HG03196 (cell line): ENCODE data around the gene PRPF19.

Experiments used
- ATAC-seq: cut with Tn5 transposase; IDR thresholded peaks from one replicate; pipeline ENCODE4 v1.9.1; 2021; ENCODE audit not compliant: unreplicated experiment

Gene PRPF19

DNA sequence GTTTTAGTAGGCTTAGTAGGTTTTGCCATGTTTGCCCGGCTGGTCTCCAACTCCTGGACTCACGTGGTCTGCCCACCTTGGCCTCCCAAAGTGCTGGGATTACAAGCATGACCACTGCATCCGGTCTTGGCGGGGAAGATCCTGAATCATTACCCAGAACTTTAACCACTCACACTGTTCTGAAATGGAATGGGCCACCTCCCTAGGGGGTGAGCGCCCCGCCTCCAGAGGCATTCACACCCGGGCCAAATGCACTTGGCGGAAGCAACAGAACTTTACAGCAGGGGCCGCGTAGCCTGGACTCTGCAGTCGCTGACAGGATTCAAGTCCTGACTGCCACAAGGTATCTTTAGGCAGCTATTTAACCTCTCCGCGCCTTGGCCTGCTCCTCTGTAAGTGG lies 59.1 kb downstream of the PRPF19 start:
- ATAC-seq, result no peak

DNA sequence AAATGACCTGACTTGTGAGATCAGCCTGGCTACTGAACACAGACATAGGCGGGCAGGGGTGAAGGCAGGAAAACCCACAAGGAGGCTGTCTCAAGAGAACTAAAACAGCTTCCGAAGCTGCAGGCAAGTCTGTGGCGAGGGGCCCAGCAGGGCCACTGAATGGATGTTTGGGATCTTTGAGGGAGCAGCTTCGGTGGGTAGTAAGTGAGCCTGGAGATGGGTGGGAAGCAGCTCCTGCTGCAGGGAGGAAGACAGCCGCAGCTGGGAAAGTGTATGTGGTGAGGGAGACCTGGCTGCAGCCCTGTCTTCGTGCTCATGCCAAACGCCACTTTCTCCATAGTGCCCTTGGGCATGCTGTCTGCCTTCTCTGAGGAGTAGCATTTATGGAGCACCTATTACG lies 61.0 kb downstream of the PRPF19 start:
- no peak for ATAC-seq

DNA sequence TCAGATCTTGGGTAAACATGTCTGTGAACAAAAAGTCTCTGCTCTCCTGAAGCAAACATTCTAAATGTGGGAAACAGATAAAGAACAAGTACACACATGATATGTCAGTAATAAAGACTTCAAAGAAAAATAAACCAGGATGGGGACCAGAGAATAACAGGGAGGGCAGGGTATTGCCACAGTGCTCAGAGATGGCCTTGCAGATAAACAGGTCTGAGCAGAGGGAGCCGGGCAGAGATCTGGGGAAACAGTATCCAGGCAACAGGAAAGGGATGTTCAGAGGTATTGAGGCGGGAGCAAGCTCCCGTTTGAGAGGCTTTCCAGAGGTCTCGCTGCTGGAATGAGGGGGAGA lies 61.5 kb downstream of the PRPF19 start:
- ATAC-seq, result no peak

DNA sequence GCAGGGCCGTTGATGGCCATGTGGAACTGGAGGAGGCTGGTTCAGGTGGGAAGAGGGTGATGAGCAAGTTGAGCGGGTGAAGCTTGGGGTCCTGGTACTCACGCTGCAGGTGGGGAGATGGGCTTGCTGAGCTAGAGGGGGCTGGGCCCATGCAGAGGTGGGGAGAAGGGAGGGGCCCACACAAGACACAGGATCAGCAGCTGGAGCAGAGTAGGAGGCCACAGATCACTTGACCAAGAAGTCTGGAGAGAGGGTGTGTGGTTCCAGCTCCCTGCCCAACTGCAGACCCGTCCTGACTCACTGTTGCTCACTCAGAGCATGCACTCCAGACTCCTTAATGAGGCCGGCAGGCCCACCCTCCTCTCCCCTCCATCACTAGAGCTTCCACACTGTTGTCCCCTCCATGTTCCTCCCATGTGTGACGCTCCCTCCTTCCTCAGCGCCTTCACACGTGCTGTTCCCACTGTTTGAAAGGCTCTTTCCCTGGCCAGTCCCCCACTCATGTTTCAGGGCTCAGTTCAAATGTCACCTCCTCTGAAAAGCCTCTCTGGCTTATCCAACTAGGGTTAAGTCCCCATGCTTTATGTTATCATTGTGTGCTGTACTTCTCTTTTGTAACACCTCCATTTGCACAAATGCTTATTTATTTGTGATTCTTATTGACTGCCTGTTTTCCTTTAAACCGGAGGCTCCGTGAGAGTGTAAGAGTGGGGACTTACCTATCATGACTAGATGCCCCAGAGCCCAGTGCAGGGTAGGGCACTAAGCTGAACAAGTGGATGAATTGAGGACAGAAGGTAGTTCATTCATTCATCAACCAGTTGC lies 62.1 kb downstream of the PRPF19 start:
- ATAC-seq, result no peak

DNA sequence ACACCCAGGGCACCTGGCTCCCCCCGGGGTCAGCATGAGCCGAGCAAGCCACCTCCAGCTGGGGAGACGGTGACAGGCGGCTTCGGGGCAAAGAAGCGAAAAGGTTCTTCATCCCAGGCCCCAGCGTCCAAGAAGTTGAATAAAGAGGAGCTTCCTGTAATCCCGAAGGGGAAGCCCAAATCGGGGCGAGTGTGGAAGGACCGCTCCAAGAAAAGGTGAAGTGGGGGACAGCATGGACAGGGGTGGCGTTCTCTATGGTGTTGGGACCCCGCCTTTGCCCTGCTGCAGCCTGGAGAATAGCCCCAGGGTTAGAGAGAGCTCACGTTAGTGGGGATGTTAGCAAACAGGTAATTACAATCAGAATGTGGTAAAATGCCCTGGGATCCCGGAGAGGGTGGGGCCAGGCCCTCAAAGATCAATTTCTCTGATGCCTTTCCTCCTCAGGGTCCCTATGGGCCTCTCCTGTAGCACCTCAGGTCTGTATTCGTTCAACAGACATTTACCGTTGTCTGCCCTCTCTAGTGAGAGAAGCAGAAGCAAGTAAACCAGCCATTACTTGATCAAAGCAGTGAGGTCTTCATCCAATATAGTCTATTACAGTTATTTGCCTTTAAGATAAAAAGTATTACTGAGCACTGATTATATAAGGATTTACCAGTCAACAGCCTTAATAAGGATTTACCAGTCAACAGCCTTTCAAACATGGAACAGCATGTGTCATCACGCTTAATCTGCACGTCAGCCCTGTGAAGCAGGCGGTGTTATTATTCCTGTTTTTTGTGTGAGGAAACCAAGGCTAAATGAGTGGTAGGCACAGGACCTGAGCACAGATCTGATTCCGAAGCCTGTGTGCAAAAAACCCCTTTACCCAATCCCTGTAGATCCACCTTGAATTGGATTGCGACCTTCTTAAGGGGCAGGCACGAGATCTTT lies 63.5 kb downstream of the PRPF19 start:
- no peak for ATAC-seq

DNA sequence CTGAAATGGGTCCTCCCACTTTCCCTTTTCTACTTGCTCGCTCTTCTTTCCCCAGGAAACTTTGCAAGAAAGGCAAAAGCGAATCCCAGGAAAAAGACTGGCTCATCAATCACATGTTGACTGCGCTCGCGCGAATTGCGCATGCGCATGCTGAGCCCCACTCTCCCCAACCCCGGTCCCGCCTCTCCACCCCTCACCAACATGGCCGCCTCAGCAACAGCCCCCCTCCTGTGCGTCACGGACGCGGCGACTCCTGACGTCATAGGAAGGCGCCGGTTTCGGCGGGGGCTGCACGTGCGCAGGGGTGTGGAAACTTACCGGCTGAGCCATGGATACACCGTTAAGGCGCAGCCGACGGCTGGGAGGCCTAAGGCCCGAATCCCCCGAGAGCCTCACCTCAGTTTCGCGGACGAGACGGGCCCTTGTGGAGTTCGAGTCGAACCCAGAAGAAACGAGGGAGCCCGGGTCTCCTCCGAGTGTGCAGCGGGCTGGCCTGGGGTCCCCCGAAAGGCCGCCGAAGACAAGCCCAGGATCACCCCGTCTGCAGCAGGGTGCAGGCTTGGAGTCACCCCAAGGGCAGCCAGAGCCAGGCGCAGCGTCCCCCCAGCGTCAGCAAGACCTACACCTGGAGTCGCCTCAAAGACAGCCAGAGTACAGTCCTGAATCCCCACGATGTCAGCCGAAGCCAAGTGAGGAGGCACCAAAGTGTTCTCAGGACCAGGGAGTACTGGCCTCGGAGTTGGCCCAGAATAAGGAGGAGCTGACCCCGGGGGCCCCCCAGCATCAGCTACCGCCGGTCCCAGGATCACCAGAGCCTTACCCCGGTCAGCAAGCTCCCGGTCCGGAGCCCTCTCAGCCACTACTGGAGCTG lies 64.4 kb downstream of the PRPF19 start, which contains the start of gene CCDC86:
Gene CCDC86, plus strand, starts transcription at position 317 of the 871 bp plus-strand sequence. Its CDS starts 12 bp downstream, at position 329.
- ATAC-seq, result peak; percentile 79
